Neural crest cell (in vitro differentiated cells): ENCODE data around the gene CBL. TPM values are rescaled to one million over a fixed set of nuclear protein-coding genes. Genes with fewer than 3 reads are reported as not detected.

ENCODE experiments used
- DNase-seq: peaks from one replicate; pipeline ENCODE4 v3.0.0; 2021; ENCODE audit warnings: low read depth, mixed read lengths, low spot score
- H3K27ac Mint-ChIP-seq: one replicate; pipeline ENCODE4 v1.8.0; 2021; ENCODE audit warnings: mild to moderate bottlenecking, mixed read lengths; ENCODE audit not compliant: unreplicated experiment
- H3K27me3 Mint-ChIP-seq: 2 replicates; pipeline ENCODE4 v1.8.0; 2021; ENCODE audit warnings: low read depth, mild to moderate bottlenecking, mixed read lengths
- H3K36me3 Mint-ChIP-seq: 2 replicates; pipeline ENCODE4 v1.8.0; 2021; ENCODE audit warnings: low read depth, mild to moderate bottlenecking, mixed read lengths
- H3K4me1 Mint-ChIP-seq: 2 replicates; pipeline ENCODE4 v1.8.0; 2021; ENCODE audit warnings: mixed read lengths
- H3K4me3 Mint-ChIP-seq: one replicate; pipeline ENCODE4 v1.8.0; 2021; ENCODE audit warnings: mild to moderate bottlenecking, mixed read lengths
- H3K9me3 Mint-ChIP-seq: 2 replicates; pipeline ENCODE4 v1.8.0; 2021; ENCODE audit warnings: mixed read lengths
- total RNA-seq: library from RNA; stranded (reverse); gene quantifications from 2 replicates; pipeline ENCODE4 v1.2.1, GENCODE V29; 2021
- TF ChIP-seq, protein P1 (sequence below): fragments of 200-600 bp; sonication (generic); conservative IDR thresholded peaks from 2 replicates; pipeline ENCODE4 v1.5.0; 2021; ENCODE audit warnings: antibody characterized with exemption, mild to moderate bottlenecking

CBL gene
- total RNA-seq, 1 donor from 2014 or later: 43.5 TPM

DNA sequence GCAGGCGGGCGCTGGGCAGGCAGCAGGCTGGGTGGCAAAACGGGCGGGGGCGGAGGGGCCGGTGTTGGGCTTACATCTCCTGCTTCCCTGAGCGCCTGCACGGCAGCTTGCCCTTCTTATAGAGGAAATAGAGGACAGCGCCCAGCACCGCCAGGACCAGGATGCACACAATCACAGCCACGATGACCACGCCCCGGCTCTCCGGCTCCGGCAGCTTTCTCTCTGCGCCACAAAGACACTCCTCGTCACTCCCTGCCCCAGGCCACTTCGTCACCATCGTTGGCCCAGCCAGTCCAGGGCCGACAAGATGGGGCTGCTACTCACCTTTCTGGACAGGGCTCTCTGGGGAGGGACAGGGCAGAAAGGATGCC is 104.5 kb downstream of the CBL start:
- no peak for DNase-seq
- Mint-ChIP-seq H3K4me3 (no peak overlapping the region), H3K27me3 (peaks cover 14% of the 10 kb centered on the region), H3K9me3 (no peaks in the 10 kb centered on the region), H3K4me1 (no peaks in the 10 kb centered on the region), H3K36me3 (peaks cover 3% of the 10 kb centered on the region), H3K27ac (no peak overlapping the region)
- TF ChIP-seq, protein P1, sequence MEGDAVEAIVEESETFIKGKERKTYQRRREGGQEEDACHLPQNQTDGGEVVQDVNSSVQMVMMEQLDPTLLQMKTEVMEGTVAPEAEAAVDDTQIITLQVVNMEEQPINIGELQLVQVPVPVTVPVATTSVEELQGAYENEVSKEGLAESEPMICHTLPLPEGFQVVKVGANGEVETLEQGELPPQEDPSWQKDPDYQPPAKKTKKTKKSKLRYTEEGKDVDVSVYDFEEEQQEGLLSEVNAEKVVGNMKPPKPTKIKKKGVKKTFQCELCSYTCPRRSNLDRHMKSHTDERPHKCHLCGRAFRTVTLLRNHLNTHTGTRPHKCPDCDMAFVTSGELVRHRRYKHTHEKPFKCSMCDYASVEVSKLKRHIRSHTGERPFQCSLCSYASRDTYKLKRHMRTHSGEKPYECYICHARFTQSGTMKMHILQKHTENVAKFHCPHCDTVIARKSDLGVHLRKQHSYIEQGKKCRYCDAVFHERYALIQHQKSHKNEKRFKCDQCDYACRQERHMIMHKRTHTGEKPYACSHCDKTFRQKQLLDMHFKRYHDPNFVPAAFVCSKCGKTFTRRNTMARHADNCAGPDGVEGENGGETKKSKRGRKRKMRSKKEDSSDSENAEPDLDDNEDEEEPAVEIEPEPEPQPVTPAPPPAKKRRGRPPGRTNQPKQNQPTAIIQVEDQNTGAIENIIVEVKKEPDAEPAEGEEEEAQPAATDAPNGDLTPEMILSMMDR: no peak

DNA sequence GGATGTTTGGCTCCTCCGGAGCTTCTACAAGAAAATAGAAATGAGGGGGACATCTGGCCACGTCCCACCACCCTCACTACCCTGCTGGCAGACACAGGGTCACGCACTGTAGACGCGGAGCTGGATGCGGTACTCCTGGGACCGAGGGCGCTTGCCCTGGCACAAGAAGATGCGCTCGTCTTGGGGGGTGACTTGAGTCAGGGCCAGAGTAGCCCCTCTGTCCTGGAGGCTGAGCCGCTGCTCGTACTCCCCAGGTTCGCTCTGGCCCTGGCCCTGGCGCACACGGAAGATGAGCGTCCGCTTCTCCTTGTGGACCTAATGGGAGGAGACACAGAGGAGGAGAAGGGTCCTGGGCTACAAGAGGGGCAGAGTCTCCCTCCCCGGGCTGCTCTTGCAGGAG is 108.6 kb downstream of the CBL start:
- Mint-ChIP-seq H3K27me3 (peaks cover 28% of the 10 kb centered on the region), H3K36me3 (peaks cover 1% of the 10 kb centered on the region), H3K4me3 (peak overlapping the region; percentile 71), H3K9me3 (no peaks in the 10 kb centered on the region), H3K27ac (no peak overlapping the region), H3K4me1 (peaks cover 24% of the 10 kb centered on the region)
- TF ChIP-seq, protein P1: no peak
- no peak for DNase-seq

GRCh38 chr11:119315131-119316015 is 109.2 kb downstream of the CBL start:
- DNase-seq: no peak
- Mint-ChIP-seq H3K4me3 (peak overlapping the region; percentile 87), H3K9me3 (no peaks in the 10 kb centered on the region), H3K36me3 (no peaks in the 10 kb centered on the region), H3K27me3 (peaks cover 28% of the 10 kb centered on the region), H3K27ac (no peak overlapping the region), H3K4me1 (peaks cover 28% of the 10 kb centered on the region)
- TF ChIP-seq, protein P1: no peak

DNA sequence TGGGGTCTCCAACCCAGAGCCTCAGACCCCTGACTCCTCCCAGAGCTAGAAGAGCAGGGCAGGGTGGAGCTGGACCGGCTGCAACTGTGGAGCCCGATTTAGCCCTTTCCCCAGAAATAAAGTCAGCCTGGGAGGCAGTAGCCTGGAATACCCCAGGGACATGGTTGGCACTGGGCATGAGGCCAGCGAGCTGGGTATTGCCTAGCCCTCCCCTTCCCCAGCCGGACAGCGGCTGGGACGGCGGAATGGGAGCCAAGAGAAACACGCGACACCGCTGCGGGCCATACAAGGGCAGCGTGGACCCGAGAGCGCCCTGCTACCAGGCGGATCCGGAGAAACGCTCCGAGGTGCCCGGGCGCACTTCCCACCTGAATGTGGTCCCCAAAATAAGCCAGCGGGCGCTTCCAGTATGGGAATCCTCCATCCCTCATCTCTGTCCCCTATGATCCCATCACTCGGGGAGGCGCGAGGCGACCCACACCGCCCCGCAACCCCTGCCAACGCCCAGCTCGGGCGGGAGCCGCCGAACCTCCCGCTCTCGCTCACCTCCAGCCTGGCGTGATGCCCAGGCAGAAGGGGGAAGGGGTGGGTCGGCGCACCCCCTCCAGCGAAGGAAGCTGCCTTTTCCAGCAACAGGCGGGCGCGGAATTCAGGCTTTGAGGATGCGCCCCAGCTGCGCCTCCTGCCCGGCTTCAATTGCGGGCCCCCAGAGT is 110.0 kb downstream of the CBL start:
- Mint-ChIP-seq H3K9me3 (no peaks in the 10 kb centered on the region), H3K4me1 (peaks cover 28% of the 10 kb centered on the region), H3K36me3 (no peaks in the 10 kb centered on the region), H3K27me3 (peaks cover 28% of the 10 kb centered on the region), H3K27ac (no peak overlapping the region), H3K4me3 (peak overlapping the region; percentile 87)
- TF ChIP-seq, protein P1: no peak
- DNase-seq: no peak

DNA sequence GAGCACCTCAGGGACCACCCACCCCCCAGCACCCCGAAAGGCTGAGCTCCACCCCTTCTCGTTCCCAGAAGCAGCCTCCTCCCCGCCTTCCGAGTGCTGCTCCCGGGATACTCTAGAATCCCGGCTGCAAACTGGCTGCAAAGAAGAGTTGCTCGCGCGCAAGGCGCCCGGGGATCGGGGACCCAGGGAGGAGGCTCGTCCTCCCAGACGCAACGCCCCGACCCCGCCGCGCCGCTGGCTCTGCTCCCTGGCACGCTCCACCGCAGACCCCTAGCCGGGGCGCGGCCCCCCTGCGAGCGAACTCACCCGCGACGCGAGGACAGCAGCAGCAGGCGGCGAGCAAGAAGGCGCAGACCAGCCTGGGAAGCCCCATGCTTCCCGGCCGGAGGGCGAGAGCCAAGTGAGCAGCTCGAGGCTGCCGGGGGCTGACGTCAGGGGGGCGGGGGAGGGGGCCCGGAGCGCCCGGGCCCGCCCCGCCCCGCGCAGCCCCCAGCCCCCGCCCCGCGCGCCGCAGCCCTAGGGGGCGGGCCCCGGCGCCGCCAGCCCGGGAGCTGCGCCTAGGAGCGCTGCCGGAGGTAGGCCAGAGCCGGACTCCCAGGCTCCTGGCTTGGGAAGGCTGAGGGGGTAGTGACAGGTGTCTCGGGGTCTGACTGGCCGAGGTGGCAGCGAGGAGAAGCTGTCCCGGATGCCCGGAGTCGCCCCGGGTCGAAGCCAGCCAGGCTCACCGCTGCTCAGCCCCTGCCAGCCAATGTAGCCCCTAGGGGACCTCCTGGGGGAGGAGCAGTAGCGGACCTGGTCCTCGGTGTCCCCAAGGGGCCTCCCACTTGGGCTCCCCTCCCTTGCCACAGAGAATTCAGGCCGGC is 110.8 kb downstream of the CBL start, which contains the start of gene MCAM:
TSS of gene MCAM (minus strand) at position 402 of the 863 bp plus-strand sequence. CDS start at position 373, 29 bp downstream.
- peak; percentile 45 for DNase-seq
- no peaks in the 10 kb centered on the region for H3K9me3 Mint-ChIP-seq

More for the DNA sequence above, 110.8 kb downstream of the CBL start, which contains the start of gene MCAM:
- Mint-ChIP-seq H3K4me1 (peaks cover 35% of the 10 kb centered on the region), H3K4me3 (peak within 1 kb of the TSS; percentile 87), H3K27ac (peak within 1 kb of the TSS; percentile 35), H3K36me3 (no peaks in the 10 kb centered on the region), H3K27me3 (peaks cover 28% of the 10 kb centered on the region)
- TF ChIP-seq, protein P1: no peak
